Fibroblast of skin of left biceps (primary cell): Measurements from ENCODE around the gene IL13RA1.
A peak's percentile ranks its signal among the peaks of the same experiment; 100 is the strongest.
"Not testable (repeated sequence)": the region's sequence is repeated elsewhere in the genome, so short reads cannot be mapped to it uniquely, and the experiment has no call there.

Source experiments
- DNase-seq, 2 experiments: peaks; one replicate each; pipeline ENCODE4 v3.0.0-alpha.2; 2013; ENCODE audit warnings: low read depth in 2 of 2

IL13RA1 gene

GRCh38 chrX:118726887-118727685, at the start of gene IL13RA1:
IL13RA1 (plus strand) TSS chrX:118727606; CDS start chrX:118727639, 33 bp downstream.
- DNase-seq = peak; percentile 45 to 54

- DNase-seq = no peak
Observed at GRCh38 chrX:118679290-118679689, 48.1 kb upstream of the IL13RA1 start.

- DNase-seq = no peak
Observed at GRCh38 chrX:118682258-118683014, 45.0 kb upstream of the IL13RA1 start.

- DNase-seq = no peak
Observed at GRCh38 chrX:118685393-118685792, 42.0 kb upstream of the IL13RA1 start.

- DNase-seq = no peak
Observed at GRCh38 chrX:118688935-118689334, 38.5 kb upstream of the IL13RA1 start.

- DNase-seq = no peak
Observed at GRCh38 chrX:118693843-118694242, 33.6 kb upstream of the IL13RA1 start.

GRCh38 chrX:118694638-118695037, 32.8 kb upstream of the IL13RA1 start:
- no peak for DNase-seq

GRCh38 chrX:118698516-118699170, 28.8 kb upstream of the IL13RA1 start:
- DNase-seq = no peak

- no peak for DNase-seq
Observed at GRCh38 chrX:118702741-118703140, 24.7 kb upstream of the IL13RA1 start.

- no peak for DNase-seq
Observed at GRCh38 chrX:118706681-118707080, 20.7 kb upstream of the IL13RA1 start.

GRCh38 chrX:118714521-118714920, 12.9 kb upstream of the IL13RA1 start:
- DNase-seq = no peak

GRCh38 chrX:118715917-118716316, 11.5 kb upstream of the IL13RA1 start:
- DNase-seq = not testable (repeated sequence)

- not testable (repeated sequence) for DNase-seq
Observed at GRCh38 chrX:118716833-118717232, 10.6 kb upstream of the IL13RA1 start.

- DNase-seq = no peak
Observed at GRCh38 chrX:118717678-118718391, 9.6 kb upstream of the IL13RA1 start.

GRCh38 chrX:118718737-118719136, 8.7 kb upstream of the IL13RA1 start:
- DNase-seq = no peak

GRCh38 chrX:118720058-118720707, 7.2 kb upstream of the IL13RA1 start:
- no peak for DNase-seq

GRCh38 chrX:118723376-118723775, 4.0 kb upstream of the IL13RA1 start:
- DNase-seq = no peak

GRCh38 chrX:118724365-118724764, 3.0 kb upstream of the IL13RA1 start:
- no peak for DNase-seq

GRCh38 chrX:118724775-118725174, 2.6 kb upstream of the IL13RA1 start:
- no peak for DNase-seq

GRCh38 chrX:118726396-118726795, 1.0 kb upstream of the IL13RA1 start:
- DNase-seq = no peak

- DNase-seq = no peak
Observed at GRCh38 chrX:118727686-118728339, 407 bp downstream of the IL13RA1 start.
